ENCODE data around the gene PROKR2.
A peak's percentile ranks its signal among the peaks of the same experiment; 100 is the strongest.

Gene PROKR2

GRCh38 chr20:5279661-5280060 lies 37.1 kb downstream of the PROKR2 start:
- peak in 3 of 4 experiments; percentile 10 to 23 (median 13) for DNase-seq

DNA sequence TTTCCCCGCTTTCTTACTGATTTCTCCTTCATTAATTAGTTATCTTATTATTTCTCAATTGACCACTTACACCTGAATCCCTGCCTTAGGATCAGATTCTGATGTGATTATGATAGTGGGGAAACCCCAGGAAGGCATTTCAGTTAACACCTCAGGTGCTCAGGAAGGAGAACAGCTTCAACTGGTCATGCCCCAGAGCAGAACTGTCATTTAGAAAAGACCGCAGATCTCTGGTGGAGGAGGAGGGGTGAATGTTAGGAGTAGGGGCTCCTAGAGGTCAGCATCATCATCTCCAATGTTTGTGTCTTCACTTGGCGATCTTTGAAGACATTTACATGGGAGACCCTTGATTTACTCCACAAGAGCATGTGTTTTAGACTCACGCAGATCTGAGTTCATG lies 44.5 kb downstream of the PROKR2 start:
- no peak for DNase-seq

DNA sequence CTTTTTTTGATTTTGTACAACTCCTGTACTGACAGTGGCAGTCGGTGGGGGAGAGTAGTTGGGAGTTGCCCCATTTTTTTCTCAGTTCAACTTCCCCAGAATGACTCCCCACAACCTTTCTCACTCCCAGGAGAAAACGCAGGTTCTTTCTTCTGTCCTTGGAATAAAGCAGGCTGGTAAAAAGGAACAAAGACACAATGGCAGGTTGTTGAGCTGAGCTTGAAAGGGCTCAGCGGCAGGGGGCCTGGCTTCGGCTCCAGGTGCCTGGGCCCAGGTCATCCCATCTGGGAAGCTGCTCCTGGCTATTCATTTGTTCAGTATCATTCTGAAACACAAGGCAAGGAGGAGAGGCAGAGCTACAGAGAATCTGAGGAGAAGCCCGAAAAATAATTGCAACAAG lies 46.2 kb downstream of the PROKR2 start:
- DNase-seq, result no peak

GRCh38 chr20:5268449-5268848 lies 48.3 kb downstream of the PROKR2 start:
- DNase-seq, result no peak

GRCh38 chr20:5267092-5267491 lies 49.7 kb downstream of the PROKR2 start:
- DNase-seq, result no peak

Data from suppressor macrophage (primary cell).